ENCODE measurements around the gene CNPY3. TPM values are rescaled to one million over a fixed set of nuclear protein-coding genes. Genes with fewer than 3 reads are reported as not detected.
A peak's percentile ranks its signal among the peaks of the same experiment; 100 is the strongest.
"Not testable (repeated sequence)": the region's sequence is repeated elsewhere in the genome, so short reads cannot be mapped to it uniquely, and the experiment has no call there.

CNPY3 gene
- total and polyA plus RNA-seq, 10 donors: 82.2 to 115 (median 106) TPM

DNA sequence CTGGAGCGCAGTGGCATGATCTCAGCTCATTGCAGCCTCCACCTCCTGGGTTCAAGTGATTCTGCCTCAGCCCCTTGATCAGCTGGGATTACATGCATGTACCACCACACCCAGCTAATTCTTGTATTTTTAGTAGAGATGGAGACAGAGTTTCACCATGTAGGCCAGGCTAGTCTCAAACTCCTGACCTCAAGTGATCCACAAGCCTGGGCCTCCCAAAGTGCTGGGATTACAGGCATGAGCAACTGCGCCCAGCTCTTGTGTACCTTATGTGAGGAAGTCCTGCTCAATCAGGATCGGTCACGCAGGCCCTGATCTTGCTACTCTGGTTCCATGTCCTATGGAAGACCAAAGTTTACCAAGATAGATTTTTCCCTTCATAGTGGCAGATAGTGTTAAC is 41.1 kb upstream of the CNPY3 start:
- peak in 1 of 3 donors; percentile 33 for TF ChIP-seq POLR2AphosphoS5 (IDR thresholded peaks at IDR 0.05)
- intact Hi-C loops (cut with DNase I; ENCODE audit: low total_unique reads); H3K4me3 ChIP-seq; H3K27ac ChIP-seq; H3K9me3 ChIP-seq; H3K27me3 ChIP-seq (replicated peaks in 1 of 7): not testable (repeated sequence)
- peaks cover 4 to 55% (median 28%) of the 10 kb centered on the region in 6 donors for H3K4me1 ChIP-seq
- peaks cover 7 to 58% (median 46%) of the 10 kb centered on the region in 6 donors for H3K36me3 ChIP-seq
- 88 to 100% (median 97%) methylated on average over 4 of the region's 4 CpGs for WGBS, 5 donors
- peak; percentile 21 for DNase-seq

GRCh38 chr6:42889815-42890214 is 39.5 kb upstream of the CNPY3 start:
- Histone ChIP-seq H3K27me3 (replicated peaks in 1 of 7) (no peaks in the 10 kb centered on the region), H3K4me3 (peak overlapping the region; percentile 78 to 100 (median 96)), H3K27ac (peak overlapping the region; percentile 86 to 98 (median 93)), H3K9me3 (no peaks in the 10 kb centered on the region), H3K36me3 (peaks cover 7 to 42% (median 30%) of the 10 kb centered on the region in 6 donors), H3K4me1 (peaks cover 4 to 59% (median 36%) of the 10 kb centered on the region in 6 donors)
- no peak for TF ChIP-seq CTCF (IDR thresholded peaks at IDR 0.05 in 8 of 11, conservative IDR thresholded peaks at IDR 0.05 in 3 of 11)
- TF ChIP-seq POLR2A (IDR thresholded peaks at IDR 0.05): no peak
- no peak for TF ChIP-seq POLR2AphosphoS5 (IDR thresholded peaks at IDR 0.05)
- intact Hi-C loops (cut with DNase I; ENCODE audit: low total_unique reads): no loop called here
- no peak for DNase-seq
- 54 to 69% (median 60%) methylated on average over 4 of the region's 4 CpGs for WGBS, 5 donors

- peak overlapping the region; percentile 78 to 100 (median 96) for H3K4me3 ChIP-seq
- peaks cover 4 to 59% (median 36%) of the 10 kb centered on the region in 6 donors for H3K4me1 ChIP-seq
- no peaks in the 10 kb centered on the region for H3K9me3 ChIP-seq
- no peaks in the 10 kb centered on the region for H3K27me3 ChIP-seq (replicated peaks in 1 of 7)
- DNase-seq: peak; percentile 96
- intact Hi-C loops (cut with DNase I; ENCODE audit: low total_unique reads): no loop called here
- peak overlapping the region; percentile 86 to 98 (median 93) for H3K27ac ChIP-seq
- H3K36me3 ChIP-seq: peaks cover 4 to 34% (median 22%) of the 10 kb centered on the region in 6 donors
- 0 to 1% (median 0%) methylated on average over 52 to 63 of the region's 63 CpGs for WGBS, 5 donors
- TF ChIP-seq POLR2A (IDR thresholded peaks at IDR 0.05): peak in 2 of 3 donors; percentile 39 to 70
- no peak for TF ChIP-seq CTCF (IDR thresholded peaks at IDR 0.05 in 8 of 11, conservative IDR thresholded peaks at IDR 0.05 in 3 of 11)
- peak; percentile 94 to 98 (median 95) for TF ChIP-seq POLR2AphosphoS5 (IDR thresholded peaks at IDR 0.05)
Observed at GRCh38 chr6:42890311-42891198, 38.7 kb upstream of the CNPY3 start.

- no peaks in the 10 kb centered on the region for H3K9me3 ChIP-seq
- intact Hi-C loops (cut with DNase I; ENCODE audit: low total_unique reads): no loop called here
- 36 to 56% (median 42%) methylated on average over 17 of the region's 17 CpGs for WGBS, 5 donors
- peak overlapping the region; percentile 86 to 98 (median 93) for H3K27ac ChIP-seq
- DNase-seq: peak; percentile 33
- no peaks in the 10 kb centered on the region for H3K27me3 ChIP-seq (replicated peaks in 1 of 7)
- H3K4me1 ChIP-seq: peaks cover 4 to 59% (median 36%) of the 10 kb centered on the region in 6 donors
- no peak for TF ChIP-seq POLR2AphosphoS5 (IDR thresholded peaks at IDR 0.05)
- no peak for TF ChIP-seq CTCF (IDR thresholded peaks at IDR 0.05 in 8 of 11, conservative IDR thresholded peaks at IDR 0.05 in 3 of 11)
- no peak for TF ChIP-seq POLR2A (IDR thresholded peaks at IDR 0.05)
- H3K4me3 ChIP-seq: peak overlapping the region; percentile 78 to 100 (median 96)
- peaks cover 0 to 27% (median 15%) of the 10 kb centered on the region in 6 donors for H3K36me3 ChIP-seq
Observed at GRCh38 chr6:42891199-42891722, 38.0 kb upstream of the CNPY3 start.

DNA sequence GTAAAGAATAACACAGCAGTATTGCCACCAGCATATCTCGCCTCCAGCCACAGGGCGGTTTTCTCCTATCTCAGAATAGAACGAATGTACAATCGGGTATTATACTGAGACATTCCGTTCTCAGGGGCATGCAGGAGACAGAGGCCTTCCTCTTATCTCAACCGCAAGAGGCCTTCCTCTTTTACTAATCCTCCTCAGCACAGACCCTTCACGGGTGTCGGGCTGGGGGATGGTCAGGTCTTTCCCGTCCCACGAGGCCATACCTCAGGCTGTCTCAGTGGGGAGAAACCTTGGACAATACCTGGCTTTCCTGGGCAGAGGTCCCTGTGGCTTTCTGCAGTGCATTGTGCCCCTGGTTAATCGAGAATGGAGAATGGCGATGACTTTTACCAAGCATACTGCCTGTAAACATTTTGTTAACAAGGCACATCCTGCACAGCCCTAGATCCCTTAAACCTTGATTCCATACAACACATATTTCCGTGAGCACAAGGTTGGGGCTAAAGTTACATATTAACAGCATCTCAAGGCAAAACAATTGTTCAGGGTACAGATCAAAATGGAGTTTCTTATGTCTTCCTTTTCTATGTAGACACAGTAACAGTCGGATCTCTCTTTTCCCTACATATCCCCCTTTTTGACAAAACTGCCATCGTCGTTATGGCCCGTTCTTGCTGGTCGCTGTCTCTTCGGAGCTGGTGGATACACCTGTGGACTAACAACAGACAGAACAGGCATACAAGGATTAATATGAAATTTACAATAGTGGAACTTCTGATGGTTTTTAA is 35.0 kb upstream of the CNPY3 start:
- H3K4me3 ChIP-seq; H3K27me3 ChIP-seq (replicated peaks in 1 of 7); H3K9me3 ChIP-seq; intact Hi-C loops (cut with DNase I; ENCODE audit: low total_unique reads); H3K36me3 ChIP-seq: not testable (repeated sequence)
- H3K27ac ChIP-seq: peak overlapping the region in 6 of 8 donors; percentile 16 to 78 (median 68)
- DNase-seq: peak; percentile 78
- 46 to 52% (median 48%) methylated on average over 19 of the region's 19 CpGs for WGBS, 5 donors
- H3K4me1 ChIP-seq: peaks cover 4 to 58% (median 41%) of the 10 kb centered on the region in 6 donors

Measured in spleen (tissue), 11 donors.